RWPE2 (cell line): ENCODE measurements around the gene PKNOX2.

Experiments
- ATAC-seq: fragments of 200-7000 bp; cut with Tn5 transposase; 3 replicates; pipeline ENCODE4 v1.9.1; 2021; ENCODE audit warnings: low read depth
- DNase-seq: peaks from one replicate; pipeline ENCODE4 v3.0.0-alpha.2; 2020; ENCODE audit warnings: low spot score
- H3K27ac ChIP-seq: fragments of 450-650 bp; 2 replicates; pipeline ENCODE4 v1.5.1; 2017; ENCODE audit warnings: mild to moderate bottlenecking; ENCODE audit not compliant: poor library complexity, severe bottlenecking
- H3K27me3 ChIP-seq: fragments of 250-450 bp; sonication (Bioruptor Pico); 2 replicates; pipeline ENCODE4 v1.5.1; 2021; ENCODE audit warnings: mild to moderate bottlenecking, moderate library complexity; ENCODE audit not compliant: insufficient read depth, poor library complexity, severe bottlenecking
- H3K36me3 ChIP-seq: fragments of 250-450 bp; sonication (Bioruptor Pico); 2 replicates; pipeline ENCODE4 v1.5.1; 2020; ENCODE audit warnings: low read depth, mild to moderate bottlenecking, moderate library complexity
- H3K4me1 ChIP-seq: fragments of 250-450 bp; sonication (Bioruptor Pico); 2 replicates; pipeline ENCODE4 v1.5.1; 2021; ENCODE audit warnings: mild to moderate bottlenecking, moderate library complexity; ENCODE audit not compliant: insufficient read depth, poor library complexity, severe bottlenecking
- H3K4me3 ChIP-seq: fragments of 250-450 bp; sonication (Bioruptor Pico); 2 replicates; pipeline ENCODE4 v1.5.1; 2021; ENCODE audit warnings: mild to moderate bottlenecking, moderate library complexity; ENCODE audit not compliant: severe bottlenecking
- H3K9me3 ChIP-seq: fragments of 250-450 bp; sonication (Bioruptor Pico); 2 replicates; pipeline ENCODE4 v1.5.1; 2021; ENCODE audit warnings: mild to moderate bottlenecking, moderate library complexity; ENCODE audit not compliant: severe bottlenecking
- CTCF ChIP-seq: fragments of 450-650 bp; IDR thresholded peaks from one replicate; pipeline ENCODE4 v1.5.1; 2017; ENCODE audit warnings: mild to moderate bottlenecking, moderate library complexity; ENCODE audit not compliant: poor library complexity, severe bottlenecking

Gene PKNOX2

GRCh38 chr11:125429174-125429707 lies 264.7 kb downstream of the PKNOX2 start:
- TF ChIP-seq CTCF: peak; percentile 61
- H3K9me3 ChIP-seq: no peaks in the 10 kb centered on the region
- no peak overlapping the region for H3K4me3 ChIP-seq
- no peaks in the 10 kb centered on the region for H3K36me3 ChIP-seq
- H3K27ac ChIP-seq: no peak overlapping the region
- H3K27me3 ChIP-seq: no peaks in the 10 kb centered on the region
- ATAC-seq (peak; percentile 34; the same call in 2 of the 3 replicates), DNase-seq (no peak)
- H3K4me1 ChIP-seq: no peaks in the 10 kb centered on the region

GRCh38 chr11:125429807-125430678 lies 265.5 kb downstream of the PKNOX2 start:
- Histone ChIP-seq H3K27me3 (no peaks in the 10 kb centered on the region), H3K9me3 (no peaks in the 10 kb centered on the region), H3K4me3 (no peak overlapping the region), H3K27ac (no peak overlapping the region), H3K4me1 (no peaks in the 10 kb centered on the region), H3K36me3 (no peaks in the 10 kb centered on the region)
- ATAC-seq: no peak
- TF ChIP-seq CTCF: no peak
- no peak for DNase-seq

DNA sequence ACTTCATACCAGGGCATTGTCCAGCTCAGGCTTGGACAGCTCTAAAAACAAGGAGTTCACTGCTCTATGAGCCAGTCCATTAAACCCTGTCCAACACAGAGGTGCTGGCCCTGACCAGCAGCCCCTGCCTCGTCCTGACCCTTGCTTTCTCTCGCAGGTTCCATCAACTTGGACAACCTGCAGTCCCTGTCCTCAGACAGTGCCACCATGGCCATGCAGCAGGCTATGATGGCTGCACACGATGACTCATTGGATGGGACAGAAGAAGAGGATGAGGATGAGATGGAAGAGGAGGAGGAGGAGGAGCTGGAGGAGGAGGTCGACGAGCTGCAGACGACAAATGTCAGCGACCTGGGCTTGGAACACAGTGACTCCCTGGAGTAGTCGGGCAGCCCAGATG lies 266.5 kb downstream of the PKNOX2 start:
- Histone ChIP-seq H3K9me3 (no peaks in the 10 kb centered on the region), H3K27ac (no peak overlapping the region), H3K27me3 (no peaks in the 10 kb centered on the region), H3K36me3 (no peaks in the 10 kb centered on the region), H3K4me1 (no peaks in the 10 kb centered on the region), H3K4me3 (no peak overlapping the region)
- no peak for DNase-seq
- TF ChIP-seq CTCF: no peak
- ATAC-seq: no peak

DNA sequence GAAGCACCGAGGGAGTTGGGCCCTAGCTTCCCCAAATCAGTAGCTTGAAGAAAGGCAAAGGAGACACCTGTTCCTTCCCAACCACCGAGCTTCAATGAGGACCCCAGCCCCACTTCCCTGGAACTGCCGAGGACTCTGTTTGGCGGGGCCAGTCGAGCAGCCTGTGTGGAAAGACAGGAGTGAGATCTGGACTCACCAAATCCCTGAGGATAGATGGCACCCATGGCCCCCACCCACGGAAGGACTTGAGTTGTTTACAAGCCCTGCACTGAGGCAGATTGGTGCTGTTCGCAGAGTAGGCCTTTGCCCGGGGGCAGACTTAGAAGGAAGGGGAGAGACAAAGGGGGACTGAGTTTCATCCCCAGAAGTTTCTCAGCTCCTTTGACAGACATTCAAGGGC lies 266.9 kb downstream of the PKNOX2 start:
- Histone ChIP-seq H3K27me3 (no peaks in the 10 kb centered on the region), H3K36me3 (no peaks in the 10 kb centered on the region), H3K9me3 (no peaks in the 10 kb centered on the region), H3K4me3 (no peak overlapping the region), H3K4me1 (no peaks in the 10 kb centered on the region), H3K27ac (no peak overlapping the region)
- DNase-seq (no peak), ATAC-seq (no peak)
- TF ChIP-seq CTCF: no peak
